WTC11 (cell line): ENCODE data around the gene SH2D3C. TPM values are rescaled to one million over a fixed set of nuclear protein-coding genes. Genes with fewer than 3 reads are reported as not detected.

ENCODE experiments used
- ATAC-seq: fragments of 200-7000 bp; cut with Tn5 transposase; 2 replicates; pipeline ENCODE4 v1.10.0; 2021; ENCODE audit warnings: mild to moderate bottlenecking, moderate library complexity
- CTCF ChIA-PET: fragments of 300-600 bp; sonication (Branson Sonifier 250); formaldehyde crosslinking; loops from one replicate; lab custom pipeline; 2021; ENCODE audit warnings: antibody characterized with exemption; lab: Charles Lee
- POLR2A ChIA-PET: fragments of 350-600 bp; sonication (Branson Sonifier 250); formaldehyde crosslinking; loops from one replicate; lab custom pipeline; 2021; ENCODE audit warnings: antibody characterized with exemption; lab: Charles Lee
- DNase-seq: peaks from one replicate; pipeline ENCODE4 v3.0.0; 2021; ENCODE audit warnings: low spot score
- H3K27ac Mint-ChIP-seq: 2 replicates; pipeline ENCODE4 v1.8.0; 2021; ENCODE audit warnings: mixed read lengths
- H3K27me3 Mint-ChIP-seq: 2 replicates; pipeline ENCODE4 v1.8.0; 2021; ENCODE audit warnings: low read depth, mild to moderate bottlenecking, moderate library complexity, mixed read lengths
- H3K36me3 Mint-ChIP-seq: 2 replicates; pipeline ENCODE4 v1.8.0; 2021; ENCODE audit warnings: mixed read lengths
- H3K4me1 Mint-ChIP-seq: 2 replicates; pipeline ENCODE4 v1.8.0; 2022; ENCODE audit warnings: mixed read lengths
- H3K4me3 Mint-ChIP-seq: 2 replicates; pipeline ENCODE4 v1.8.0; 2021; ENCODE audit warnings: mild to moderate bottlenecking, moderate library complexity, mixed read lengths
- H3K9me3 Mint-ChIP-seq: 2 replicates; pipeline ENCODE4 v1.8.0; 2021; ENCODE audit warnings: mixed read lengths
- ATF1 ChIP-seq: sonication (generic); formaldehyde crosslinking; IDR thresholded peaks from 2 replicates; pipeline ENCODE4 v1.8.1; 2023; ENCODE audit warnings: mild to moderate bottlenecking, moderate library complexity, missing genetic modification reagents
- ATF2 ChIP-seq: sonication (generic); formaldehyde crosslinking; IDR thresholded peaks from 2 replicates; pipeline ENCODE4 v1.8.1; 2022; ENCODE audit warnings: low read depth, missing genetic modification reagents, borderline replicate concordance
- CTCF ChIP-seq: fragments of 200-600 bp; IDR thresholded peaks from 2 replicates; pipeline ENCODE4 v1.8.0; 2022; ENCODE audit warnings: antibody characterized with exemption
- GABPB1 ChIP-seq: sonication (generic); formaldehyde crosslinking; IDR thresholded peaks from 2 replicates; pipeline ENCODE4 v1.8.1; 2023; ENCODE audit warnings: mild to moderate bottlenecking, missing genetic modification reagents
- NFATC4 ChIP-seq: fragments of 250-450 bp; sonication (Bioruptor Pico); IDR thresholded peaks from 2 replicates; pipeline ENCODE4 v1.9.0; 2021; ENCODE audit warnings: mild to moderate bottlenecking
- NR1H2 ChIP-seq: sonication (generic); formaldehyde crosslinking; IDR thresholded peaks from 2 replicates; pipeline ENCODE4 v1.9.0; 2021; ENCODE audit warnings: mild to moderate bottlenecking, moderate library complexity, missing genetic modification reagents
- RORB ChIP-seq: fragments of 250-450 bp; sonication (Bioruptor Pico); IDR thresholded peaks from 2 replicates; pipeline ENCODE4 v1.9.0; 2021; ENCODE audit warnings: mild to moderate bottlenecking
- TCF7 ChIP-seq: sonication (generic); formaldehyde crosslinking; IDR thresholded peaks from 2 replicates; pipeline ENCODE4 v1.8.0; 2022; ENCODE audit warnings: mild to moderate bottlenecking, low read depth, missing genetic modification reagents, moderate library complexity
- TEAD1 ChIP-seq: sonication (generic); formaldehyde crosslinking; IDR thresholded peaks from 2 replicates; pipeline ENCODE4 v1.8.0; 2022; ENCODE audit warnings: mild to moderate bottlenecking, missing genetic modification reagents
- TEAD4 ChIP-seq: sonication (generic); formaldehyde crosslinking; IDR thresholded peaks from 2 replicates; pipeline ENCODE4 v1.8.0; 2022; ENCODE audit warnings: mild to moderate bottlenecking, missing genetic modification reagents
- ZBTB21 ChIP-seq: sonication (generic); formaldehyde crosslinking; IDR thresholded peaks from 2 replicates; pipeline ENCODE4 v1.8.1; 2023; ENCODE audit warnings: mild to moderate bottlenecking, missing genetic modification reagents, borderline replicate concordance
- ZNF219 ChIP-seq: sonication (generic); formaldehyde crosslinking; IDR thresholded peaks from 2 replicates; pipeline ENCODE4 v1.8.0; 2023; ENCODE audit warnings: missing genetic modification reagents, mild to moderate bottlenecking, borderline replicate concordance
- ZNF232 ChIP-seq: sonication (generic); formaldehyde crosslinking; IDR thresholded peaks from 2 replicates; pipeline ENCODE4 v1.8.0; 2022; ENCODE audit warnings: mild to moderate bottlenecking, missing genetic modification reagents
- ZNF396 ChIP-seq: fragments of 250-450 bp; sonication (Bioruptor Pico); IDR thresholded peaks from 2 replicates; pipeline ENCODE4 v1.8.0; 2021; ENCODE audit warnings: mild to moderate bottlenecking, moderate library complexity, borderline replicate concordance
- ZNF423 ChIP-seq: fragments of 250-450 bp; sonication (Bioruptor Pico); IDR thresholded peaks from 2 replicates; pipeline ENCODE4 v2.1.2; 2022; ENCODE audit warnings: mild to moderate bottlenecking, moderate library complexity
- ZNF671 ChIP-seq: fragments of 250-450 bp; sonication (Bioruptor Pico); IDR thresholded peaks from 2 replicates; pipeline ENCODE4 v1.8.0; 2021; ENCODE audit warnings: mild to moderate bottlenecking
- total RNA-seq: library from RNA; stranded (reverse); gene quantifications from 3 replicates; pipeline ENCODE4 v1.2.3, GENCODE V29; 2021
- TF ChIP-seq, protein P1 (sequence below): fragments of 250-450 bp; sonication (Bioruptor Pico); IDR thresholded peaks from 2 replicates; pipeline ENCODE4 v1.9.0; 2021; ENCODE audit warnings: mild to moderate bottlenecking, borderline replicate concordance
- TF ChIP-seq, protein P2 (sequence below): sonication (generic); formaldehyde crosslinking; IDR thresholded peaks from 2 replicates; pipeline ENCODE4 v1.8.0; 2022; ENCODE audit warnings: mild to moderate bottlenecking, missing genetic modification reagents

SH2D3C gene
- total RNA-seq, 1 experiment from 2014 or later = 5.4 TPM

DNA sequence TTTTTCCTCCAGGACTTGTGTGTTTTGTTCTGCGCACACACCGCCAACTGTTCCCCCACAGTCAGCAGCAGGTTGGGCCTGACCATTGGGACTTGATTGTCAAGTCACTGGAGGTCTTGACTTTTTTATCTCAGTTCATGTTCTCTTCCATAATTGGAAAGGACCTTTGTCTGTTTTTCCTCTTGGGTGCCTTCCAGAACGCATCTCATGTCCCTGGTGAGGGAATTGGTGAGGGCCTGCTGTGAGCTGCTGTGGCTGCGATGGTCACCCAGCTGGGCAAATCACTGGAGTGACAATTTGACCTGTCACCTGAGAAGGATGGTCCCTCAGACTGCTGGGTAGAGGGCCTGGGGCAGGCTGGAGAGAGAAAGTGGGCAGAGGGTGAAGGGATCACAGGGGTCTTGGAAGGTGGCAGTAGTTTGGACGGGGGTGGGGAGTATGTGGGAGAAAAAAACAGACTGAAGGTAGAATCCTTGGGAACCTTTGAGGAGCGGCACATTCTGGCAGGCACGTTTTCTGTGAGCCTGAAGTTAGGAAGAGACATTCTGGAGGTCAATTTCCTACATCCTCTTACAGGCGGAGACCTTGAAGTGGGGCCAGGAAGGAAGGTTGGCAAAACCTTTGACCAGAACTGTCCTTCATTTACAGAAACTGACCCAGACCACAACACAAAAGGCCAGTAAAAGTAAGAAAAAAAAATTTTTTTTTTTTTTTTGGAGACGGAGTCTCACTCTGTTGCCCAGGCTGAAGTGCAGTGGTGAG is 11.8 kb upstream of the SH2D3C start:
- Mint-ChIP-seq H3K4me1 (peaks cover 24% of the 10 kb centered on the region), H3K27ac (no peak overlapping the region; the same call in 1 of the 2 replicates), H3K4me3 (no peak overlapping the region), H3K36me3 (peaks cover 53% of the 10 kb centered on the region), H3K27me3 (no peaks in the 10 kb centered on the region), H3K9me3 (no peaks in the 10 kb centered on the region)
- ChIA-PET POLR2A (no interaction called here), CTCF (no interaction called here)
- ATAC-seq = no peak
- DNase-seq = no peak
- TF ChIP-seq ZBTB21 (CRISPR knock-in tag) = no peak
- TF ChIP-seq ZNF423 (CRISPR knock-in tag) = no peak
- no peak for TF ChIP-seq CTCF
- no peak for TF ChIP-seq GABPB1 (CRISPR knock-in tag)
- TF ChIP-seq ZNF219 (CRISPR knock-in tag) = no peak
- TF ChIP-seq TEAD4 (CRISPR knock-in tag) = no peak
- TF ChIP-seq, protein P1, sequence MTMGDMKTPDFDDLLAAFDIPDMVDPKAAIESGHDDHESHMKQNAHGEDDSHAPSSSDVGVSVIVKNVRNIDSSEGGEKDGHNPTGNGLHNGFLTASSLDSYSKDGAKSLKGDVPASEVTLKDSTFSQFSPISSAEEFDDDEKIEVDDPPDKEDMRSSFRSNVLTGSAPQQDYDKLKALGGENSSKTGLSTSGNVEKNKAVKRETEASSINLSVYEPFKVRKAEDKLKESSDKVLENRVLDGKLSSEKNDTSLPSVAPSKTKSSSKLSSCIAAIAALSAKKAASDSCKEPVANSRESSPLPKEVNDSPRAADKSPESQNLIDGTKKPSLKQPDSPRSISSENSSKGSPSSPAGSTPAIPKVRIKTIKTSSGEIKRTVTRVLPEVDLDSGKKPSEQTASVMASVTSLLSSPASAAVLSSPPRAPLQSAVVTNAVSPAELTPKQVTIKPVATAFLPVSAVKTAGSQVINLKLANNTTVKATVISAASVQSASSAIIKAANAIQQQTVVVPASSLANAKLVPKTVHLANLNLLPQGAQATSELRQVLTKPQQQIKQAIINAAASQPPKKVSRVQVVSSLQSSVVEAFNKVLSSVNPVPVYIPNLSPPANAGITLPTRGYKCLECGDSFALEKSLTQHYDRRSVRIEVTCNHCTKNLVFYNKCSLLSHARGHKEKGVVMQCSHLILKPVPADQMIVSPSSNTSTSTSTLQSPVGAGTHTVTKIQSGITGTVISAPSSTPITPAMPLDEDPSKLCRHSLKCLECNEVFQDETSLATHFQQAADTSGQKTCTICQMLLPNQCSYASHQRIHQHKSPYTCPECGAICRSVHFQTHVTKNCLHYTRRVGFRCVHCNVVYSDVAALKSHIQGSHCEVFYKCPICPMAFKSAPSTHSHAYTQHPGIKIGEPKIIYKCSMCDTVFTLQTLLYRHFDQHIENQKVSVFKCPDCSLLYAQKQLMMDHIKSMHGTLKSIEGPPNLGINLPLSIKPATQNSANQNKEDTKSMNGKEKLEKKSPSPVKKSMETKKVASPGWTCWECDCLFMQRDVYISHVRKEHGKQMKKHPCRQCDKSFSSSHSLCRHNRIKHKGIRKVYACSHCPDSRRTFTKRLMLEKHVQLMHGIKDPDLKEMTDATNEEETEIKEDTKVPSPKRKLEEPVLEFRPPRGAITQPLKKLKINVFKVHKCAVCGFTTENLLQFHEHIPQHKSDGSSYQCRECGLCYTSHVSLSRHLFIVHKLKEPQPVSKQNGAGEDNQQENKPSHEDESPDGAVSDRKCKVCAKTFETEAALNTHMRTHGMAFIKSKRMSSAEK (CRISPR knock-in tag) = no peak

- CTCF ChIA-PET = no interaction called here
- H3K4me3 Mint-ChIP-seq = no peak overlapping the region
These were observed 10.7 kb upstream of the SH2D3C start for GRCh38 chr9:127789179-127789578.

DNA sequence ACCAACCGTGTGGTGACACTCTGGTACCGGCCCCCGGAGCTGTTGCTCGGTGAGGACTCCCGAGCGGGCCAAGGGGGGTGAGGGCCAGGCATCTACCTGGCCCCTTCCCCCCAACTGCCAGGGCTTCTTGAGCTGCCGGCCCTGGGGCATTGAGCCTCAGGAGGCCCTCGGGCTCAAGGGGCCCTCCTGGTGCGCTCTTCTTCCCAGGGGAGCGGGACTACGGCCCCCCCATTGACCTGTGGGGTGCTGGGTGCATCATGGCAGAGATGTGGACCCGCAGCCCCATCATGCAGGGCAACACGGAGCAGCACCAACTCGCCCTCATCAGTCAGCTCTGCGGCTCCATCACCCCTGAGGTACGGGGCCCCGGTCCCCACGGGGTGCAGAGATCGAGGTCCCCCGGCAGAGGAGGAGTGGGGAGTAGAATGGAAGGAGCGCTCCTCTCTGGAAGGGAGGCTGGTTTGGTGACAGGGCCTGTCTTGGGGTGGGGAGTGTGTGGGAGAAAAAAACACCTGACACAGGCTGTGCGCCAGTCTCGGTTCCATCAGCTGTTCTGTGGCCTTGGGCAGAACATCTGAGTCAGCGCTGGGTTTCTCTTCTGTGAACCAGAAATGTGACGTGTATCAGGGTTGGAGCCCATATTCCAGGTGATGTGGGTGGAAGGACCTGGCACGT is 10.0 kb upstream of the SH2D3C start:
- Mint-ChIP-seq H3K4me3 (no peak overlapping the region), H3K36me3 (peaks cover 53% of the 10 kb centered on the region), H3K4me1 (peaks cover 26% of the 10 kb centered on the region), H3K27me3 (no peaks in the 10 kb centered on the region), H3K27ac (no peak overlapping the region), H3K9me3 (no peaks in the 10 kb centered on the region)
- ChIA-PET CTCF (interaction anchor here (1.0 to 1.3 kb wide), 2 partner anchors 25 to 54 kb away, joined by 3 read pairs; partner anchors contain the start of gene TOR2A), POLR2A (no interaction called here)
- ATAC-seq (no peak), DNase-seq (no peak)
- TF ChIP-seq ZNF232 (CRISPR knock-in tag) (no peak), ATF1 (CRISPR knock-in tag) (no peak), TCF7 (CRISPR knock-in tag) (no peak), NFATC4 (CRISPR knock-in tag) (no peak), RORB (no peak), TEAD1 (CRISPR knock-in tag) (no peak), GABPB1 (CRISPR knock-in tag) (no peak)
- TF ChIP-seq, protein P2, sequence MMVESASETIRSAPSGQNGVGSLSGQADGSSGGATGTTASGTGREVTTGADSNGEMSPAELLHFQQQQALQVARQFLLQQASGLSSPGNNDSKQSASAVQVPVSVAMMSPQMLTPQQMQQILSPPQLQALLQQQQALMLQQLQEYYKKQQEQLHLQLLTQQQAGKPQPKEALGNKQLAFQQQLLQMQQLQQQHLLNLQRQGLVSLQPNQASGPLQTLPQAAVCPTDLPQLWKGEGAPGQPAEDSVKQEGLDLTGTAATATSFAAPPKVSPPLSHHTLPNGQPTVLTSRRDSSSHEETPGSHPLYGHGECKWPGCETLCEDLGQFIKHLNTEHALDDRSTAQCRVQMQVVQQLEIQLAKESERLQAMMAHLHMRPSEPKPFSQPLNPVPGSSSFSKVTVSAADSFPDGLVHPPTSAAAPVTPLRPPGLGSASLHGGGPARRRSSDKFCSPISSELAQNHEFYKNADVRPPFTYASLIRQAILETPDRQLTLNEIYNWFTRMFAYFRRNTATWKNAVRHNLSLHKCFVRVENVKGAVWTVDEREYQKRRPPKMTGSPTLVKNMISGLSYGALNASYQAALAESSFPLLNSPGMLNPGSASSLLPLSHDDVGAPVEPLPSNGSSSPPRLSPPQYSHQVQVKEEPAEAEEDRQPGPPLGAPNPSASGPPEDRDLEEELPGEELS (CRISPR knock-in tag) = no peak

More at GRCh38 chr9:127789179-127789578, 10.7 kb upstream of the SH2D3C start:
- no peaks in the 10 kb centered on the region for H3K27me3 Mint-ChIP-seq
- DNase-seq (no peak), ATAC-seq (no peak)
- TF ChIP-seq ATF2 (no peak), NR1H2 (CRISPR knock-in tag) (no peak), ZNF671 (CRISPR knock-in tag) (no peak), ZNF396 (CRISPR knock-in tag) (no peak)
- no peak overlapping the region for H3K27ac Mint-ChIP-seq
- H3K4me1 Mint-ChIP-seq = peaks cover 25% of the 10 kb centered on the region
- no peaks in the 10 kb centered on the region for H3K9me3 Mint-ChIP-seq
- POLR2A ChIA-PET = no interaction called here
- H3K36me3 Mint-ChIP-seq = peaks cover 53% of the 10 kb centered on the region
